A549 (cell line): ENCODE data around the gene PLA2G2D. TPM values are rescaled to one million over a fixed set of nuclear protein-coding genes. Genes with fewer than 3 reads are reported as not detected.

Experiments used
- ATAC-seq, 2 experiments: fragments of 200-7000 bp in 1 of 2; fragments of >200 bp in 1 of 2; cut with Nextera tagmentation in 1 of 2; cut with Tn5 transposase in 1 of 2; 3 replicates each; pipeline versions ENCODE4 v1.8.0 to v1.9.1; 2018 to 2020; ENCODE audit warnings: mild to moderate bottlenecking in 1 of 2, moderate library complexity in 1 of 2
- CTCF ChIA-PET: fragments of 300-600 bp; sonication (Branson Sonifier 250); formaldehyde crosslinking; extraction: SDS; loops from one replicate; lab custom pipeline; 2021; ENCODE audit warnings: antibody characterized with exemption, inconsistent platforms; lab: Yijun Ruan, JAX
- POLR2A ChIA-PET: fragments of 350-600 bp; formaldehyde crosslinking; extraction: SDS; loops from one replicate; lab custom pipeline; 2021; ENCODE audit warnings: antibody characterized with exemption, inconsistent platforms; lab: Yijun Ruan, JAX
- DNase-seq, 2 experiments: peaks; one replicate each; pipeline versions ENCODE4 v3.0.0 to v3.0.0-alpha.2; 2011 to 2016; ENCODE audit warnings: low read depth in 1 of 2, low spot score in 1 of 2
- FAIRE-seq: peaks from 2 replicates; lab custom pipeline; 2011; peaks lifted over from hg19 to GRCh38; lab: Jason Lieb, UNC
- H3K27ac ChIP-seq, 2 experiments: fragments of >200 bp; sonication (Bioruptor Twin); formaldehyde crosslinking; 3 replicates each; pipeline ENCODE4 v1.5.1; 2016 to 2017
- H3K4me1 ChIP-seq: fragments of >200 bp; sonication (Bioruptor Twin); formaldehyde crosslinking; 3 replicates; pipeline ENCODE4 v1.6.1; 2016
- H3K4me2 ChIP-seq: fragments of >200 bp; sonication (Bioruptor Twin); formaldehyde crosslinking; 3 replicates; pipeline ENCODE4 v1.6.1; 2016
- H3K4me3 ChIP-seq: fragments of >200 bp; sonication (Bioruptor Twin); formaldehyde crosslinking; 3 replicates; pipeline ENCODE4 v1.5.1; 2016
- H3K9me3 ChIP-seq: fragments of >200 bp; sonication (Bioruptor Twin); formaldehyde crosslinking; 3 replicates; pipeline ENCODE4 v1.6.1; 2016
- BCL3 ChIP-seq: fragments of >200 bp; sonication (Bioruptor Twin); formaldehyde crosslinking; IDR thresholded peaks from 3 replicates; pipeline ENCODE4 v1.6.1; 2016
- CBX8 ChIP-seq: fragments of 200-600 bp; sonication (generic); IDR thresholded peaks from 2 replicates; pipeline ENCODE4 v1.6.1; 2016
- CHD2 ChIP-seq: fragments of 150-350 bp; IDR thresholded peaks from 2 replicates; pipeline ENCODE4 v1.6.1; 2014; ENCODE audit warnings: low read length; ENCODE audit not compliant: partially characterized antibody
- CHD4 ChIP-seq: fragments of 200-600 bp; sonication (generic); IDR thresholded peaks from 2 replicates; pipeline ENCODE4 v1.6.1; 2016; ENCODE audit warnings: antibody characterized with exemption, mild to moderate bottlenecking, borderline replicate concordance
- CTCF ChIP-seq: fragments of >200 bp; sonication (Bioruptor Twin); formaldehyde crosslinking; IDR thresholded peaks from 3 replicates; pipeline ENCODE4 v1.5.1; 2016
- E2F6 ChIP-seq: IDR thresholded peaks from 2 replicates; pipeline ENCODE4 v1.6.1; 2012; ENCODE audit warnings: low read depth, borderline replicate concordance
- EHF ChIP-seq: fragments of 250-450 bp; sonication (Bioruptor Pico); IDR thresholded peaks from 2 replicates; pipeline ENCODE4 v1.5.0; 2020; ENCODE audit warnings: mild to moderate bottlenecking
- EP300 ChIP-seq, 2 experiments: fragments of >200 bp; sonication (Bioruptor Twin); formaldehyde crosslinking; IDR thresholded peaks; 2 replicates in 1 of 2; 3 replicates in 1 of 2; pipeline ENCODE4 v1.6.1; 2016 to 2017
- ESRRA ChIP-seq: fragments of 150-350 bp; IDR thresholded peaks from 2 replicates; pipeline ENCODE4 v1.6.1; 2014; ENCODE audit warnings: mild to moderate bottlenecking, low read length, borderline replicate concordance
- FOSB ChIP-seq: fragments of 250-450 bp; sonication (Bioruptor Pico); IDR thresholded peaks from 2 replicates; pipeline ENCODE4 v1.5.0; 2020; ENCODE audit warnings: mild to moderate bottlenecking, moderate library complexity
- HES2 ChIP-seq: fragments of >200 bp; sonication (Bioruptor Twin); formaldehyde crosslinking; IDR thresholded peaks from 2 replicates; pipeline ENCODE4 v1.6.1; 2016
- HOXB13 ChIP-seq: fragments of 250-450 bp; sonication (Bioruptor Pico); IDR thresholded peaks from 2 replicates; pipeline ENCODE4 v1.5.0; 2020; ENCODE audit warnings: low read depth, mild to moderate bottlenecking, moderate library complexity
- JUNB ChIP-seq: fragments of >200 bp; sonication (Bioruptor Twin); formaldehyde crosslinking; IDR thresholded peaks from 2 replicates; pipeline ENCODE4 v1.6.1; 2016
- KDM5A ChIP-seq: fragments of 200-600 bp; sonication (generic); IDR thresholded peaks from 2 replicates; pipeline ENCODE4 v1.6.1; 2016; ENCODE audit warnings: antibody characterized with exemption, mild to moderate bottlenecking
- MAX ChIP-seq: IDR thresholded peaks from 2 replicates; pipeline ENCODE4 v1.6.1; 2012
- MAZ ChIP-seq: fragments of 150-350 bp; IDR thresholded peaks from 2 replicates; pipeline ENCODE4 v1.6.1; 2014; ENCODE audit warnings: antibody characterized with exemption, low read depth, low read length, borderline replicate concordance
- NFE2L2 ChIP-seq: fragments of 150-350 bp; conservative IDR thresholded peaks from 2 replicates; pipeline ENCODE4 v1.6.1; 2014; ENCODE audit warnings: low read length
- NPAS2 ChIP-seq: fragments of 250-450 bp; sonication (Bioruptor Pico); IDR thresholded peaks from 2 replicates; pipeline ENCODE4 v1.8.0; 2022; ENCODE audit warnings: mild to moderate bottlenecking, moderate library complexity, borderline replicate concordance
- NR3C1 ChIP-seq: fragments of >200 bp; sonication (Bioruptor Twin); formaldehyde crosslinking; IDR thresholded peaks from 3 replicates; pipeline ENCODE4 v1.6.1; 2017
- POLR2A ChIP-seq: IDR thresholded peaks from 2 replicates; pipeline ENCODE4 v1.6.1; 2012; ENCODE audit warnings: mild to moderate bottlenecking, low read length
- RNF2 ChIP-seq: fragments of 200-600 bp; sonication (generic); IDR thresholded peaks from 2 replicates; pipeline ENCODE4 v1.6.1; 2016; ENCODE audit warnings: low read depth, mild to moderate bottlenecking, antibody characterized with exemption, moderate library complexity, borderline replicate concordance
- SMC3 ChIP-seq: fragments of >200 bp; sonication (Bioruptor Twin); formaldehyde crosslinking; IDR thresholded peaks from 3 replicates; pipeline ENCODE4 v1.6.1; 2018; ENCODE audit warnings: inconsistent platforms
- SREBF2 ChIP-seq: fragments of 450-650 bp; IDR thresholded peaks from 2 replicates; pipeline ENCODE4 v1.6.1; 2014; ENCODE audit warnings: mild to moderate bottlenecking, moderate library complexity
- TP53 ChIP-seq: fragments of 250-450 bp; sonication (Bioruptor Pico); IDR thresholded peaks from 2 replicates; pipeline ENCODE4 v1.5.0; 2021; ENCODE audit warnings: mild to moderate bottlenecking, moderate library complexity
- USF2 ChIP-seq: fragments of 450-650 bp; IDR thresholded peaks from 2 replicates; pipeline ENCODE4 v1.6.1; 2014; ENCODE audit warnings: antibody characterized with exemption
- ZFP36 ChIP-seq: fragments of 450-650 bp; IDR thresholded peaks from 2 replicates; pipeline ENCODE4 v1.6.1; 2014; ENCODE audit warnings: borderline replicate concordance; ENCODE audit not compliant: partially characterized antibody
- ZNF302 ChIP-seq: fragments of 250-450 bp; sonication (Bioruptor Pico); IDR thresholded peaks from 2 replicates; pipeline ENCODE4 v1.9.0; 2021; ENCODE audit warnings: inconsistent platforms, mild to moderate bottlenecking, moderate library complexity
- ZSCAN20 ChIP-seq: fragments of 250-450 bp; sonication (Bioruptor Pico); IDR thresholded peaks from 2 replicates; pipeline ENCODE4 v1.8.0; 2022; ENCODE audit warnings: mild to moderate bottlenecking, moderate library complexity
- WGBS: methylation state at CpG from one replicate; pipeline ENCODE4 v1.1.6; 2017; ENCODE audit errors: missing lambda C conversion rate; 5-methylcytosine and 5-hydroxymethylcytosine counted together
- polyA plus RNA-seq, 4 experiments: library from polyadenylated mRNA; depleted of rRNA in 3 of 4; stranded (reverse); fragments of >200 nt; fragmentation: RNase III in 1 of 4; extraction: RNeasy Plus Mini Kit Qiagen cat#74134 plus additional on column Dnase treatment in 1 of 4; gene quantifications; 2 replicates in 3 of 4; 3 replicates in 1 of 4; pipeline ENCODE4 v1.2.3, GENCODE V29; 2011 to 2017

Gene PLA2G2D
- polyA plus RNA-seq, 2 of the 4 experiments (the other 2 are of a cell fraction): not detected

GRCh38 chr1:20086800-20087199 is 32.5 kb downstream of the PLA2G2D start:
- H3K4me2 ChIP-seq: no peak overlapping the region
- no peak overlapping the region for H3K27ac ChIP-seq
- ATAC-seq (no peak), FAIRE-seq (no peak), DNase-seq (no peak)
- H3K4me1 ChIP-seq: no peaks in the 10 kb centered on the region
- ChIA-PET CTCF (interaction anchor here (1.7 to 1.8 kb wide), 2 partner anchors 15 to 65 kb away, joined by 3 read pairs; no protein-coding TSS in a partner anchor), POLR2A (no interaction called here)
- H3K4me3 ChIP-seq: no peak overlapping the region
- WGBS: 90% methylated on average over 1 of the region's 1 CpG
- no peaks in the 10 kb centered on the region for H3K9me3 ChIP-seq
- no peak for TF ChIP-seq CTCF
- TF ChIP-seq MAX: no peak
- no peak for TF ChIP-seq EHF
- no peak for TF ChIP-seq TP53 (CRISPR knock-in tag)
- no peak for TF ChIP-seq SREBF2
- TF ChIP-seq BCL3: no peak
- TF ChIP-seq KDM5A: no peak
- TF ChIP-seq NR3C1: no peak
- TF ChIP-seq HES2: no peak
- TF ChIP-seq NPAS2 (CRISPR knock-in tag): no peak
- TF ChIP-seq E2F6: no peak
- TF ChIP-seq ZFP36: no peak
- TF ChIP-seq RNF2: no peak
- no peak for TF ChIP-seq MAZ
- no peak for TF ChIP-seq ZSCAN20 (CRISPR knock-in tag)

- ChIA-PET CTCF (interaction anchor here (0.7 kb wide), 1 partner anchor 18 kb away, joined by 3 read pairs; no protein-coding TSS in a partner anchor), POLR2A (no interaction called here)
- H3K9me3 ChIP-seq: no peaks in the 10 kb centered on the region
- WGBS: 64% methylated on average over 9 of the region's 10 CpGs
- TF ChIP-seq CHD4 (no peak), SMC3 (no peak), EP300 (IDR thresholded peaks at IDR 0.05) (no peak), FOSB (CRISPR knock-in tag) (no peak), ZNF302 (no peak), CBX8 (no peak), POLR2A (no peak), SREBF2 (no peak), MAX (no peak), BCL3 (no peak), USF2 (no peak), JUNB (no peak), NFE2L2 (no peak), CHD2 (no peak), ZFP36 (no peak), HOXB13 (CRISPR knock-in tag) (no peak), NPAS2 (CRISPR knock-in tag) (no peak), ESRRA (no peak)
- no peaks in the 10 kb centered on the region for H3K4me1 ChIP-seq
- DNase-seq (no peak), ATAC-seq (no peak), FAIRE-seq (no peak)
- H3K4me2 ChIP-seq: no peak overlapping the region
- H3K27ac ChIP-seq: no peak overlapping the region
- H3K4me3 ChIP-seq: no peak overlapping the region
These were observed 36.0 kb downstream of the PLA2G2D start for GRCh38 chr1:20083178-20083944.
